Ectodermal cell (in vitro differentiated cells): ENCODE measurements around the gene HEATR9.

ENCODE experiments used
- H3K27ac ChIP-seq: 2 replicates; pipeline ENCODE4 v1.7.0; 2013; ENCODE audit warnings: mild to moderate bottlenecking, low read depth, low read length; ENCODE audit not compliant: insufficient read depth, poor library complexity, severe bottlenecking
- H3K27me3 ChIP-seq: 2 replicates; pipeline ENCODE4 v1.7.0; 2013; ENCODE audit warnings: mild to moderate bottlenecking, low read length; ENCODE audit not compliant: insufficient read depth, control insufficient read depth, poor library complexity, severe bottlenecking
- H3K36me3 ChIP-seq: one replicate; pipeline ENCODE4 v1.7.0; 2013; ENCODE audit warnings: low read length; ENCODE audit not compliant: control insufficient read depth, insufficient read depth
- H3K4me1 ChIP-seq: one replicate; pipeline ENCODE4 v1.7.0; 2013; ENCODE audit warnings: low read length; ENCODE audit not compliant: control insufficient read depth, insufficient read depth
- H3K4me3 ChIP-seq: 2 replicates; pipeline ENCODE4 v1.7.0; 2013; ENCODE audit warnings: low read depth, low read length, control low read depth; ENCODE audit not compliant: insufficient read depth
- H3K9me3 ChIP-seq: 2 replicates; pipeline ENCODE4 v1.7.0; 2013; ENCODE audit warnings: mild to moderate bottlenecking, low read length, moderate library complexity; ENCODE audit not compliant: control insufficient read depth
- WGBS, 2 experiments: methylation state at CpG; one replicate each; pipeline ENCODE4 v1.1.7; 2013; ENCODE audit warnings: missing lambda C conversion rate in 2 of 2; 5-methylcytosine and 5-hydroxymethylcytosine counted together

Gene HEATR9

GRCh38 chr17:35894206-35894605 is 25.5 kb upstream of the HEATR9 start:
- 94 to 98% methylated on average over 7 of the region's 7 CpGs for WGBS, 2 experiments
- H3K27ac ChIP-seq: no peak overlapping the region
- no peaks in the 10 kb centered on the region for H3K4me1 ChIP-seq
- no peaks in the 10 kb centered on the region for H3K36me3 ChIP-seq
- H3K4me3 ChIP-seq: no peak overlapping the region
- no peaks in the 10 kb centered on the region for H3K9me3 ChIP-seq
- H3K27me3 ChIP-seq: no peaks in the 10 kb centered on the region

- H3K36me3 ChIP-seq: no peaks in the 10 kb centered on the region
- no peaks in the 10 kb centered on the region for H3K9me3 ChIP-seq
- 91 to 93% methylated on average over 4 of the region's 4 CpGs for WGBS, 2 experiments
- no peaks in the 10 kb centered on the region for H3K4me1 ChIP-seq
- no peak overlapping the region for H3K27ac ChIP-seq
- H3K4me3 ChIP-seq: no peak overlapping the region
- H3K27me3 ChIP-seq: no peaks in the 10 kb centered on the region
Measured at GRCh38 chr17:35893751-35894150, 25.1 kb upstream of the HEATR9 start.

- Histone ChIP-seq H3K36me3 (no peaks in the 10 kb centered on the region), H3K4me3 (no peak overlapping the region), H3K9me3 (no peaks in the 10 kb centered on the region), H3K27me3 (no peaks in the 10 kb centered on the region), H3K27ac (no peak overlapping the region), H3K4me1 (no peaks in the 10 kb centered on the region)
- WGBS, 2 experiments: 83 to 90% methylated on average over 5 to 6 of the region's 6 CpGs
Measured at GRCh38 chr17:35892091-35893035, 23.7 kb upstream of the HEATR9 start.

- Histone ChIP-seq H3K4me1 (no peaks in the 10 kb centered on the region), H3K4me3 (no peak overlapping the region), H3K9me3 (no peaks in the 10 kb centered on the region), H3K36me3 (no peaks in the 10 kb centered on the region), H3K27ac (no peak overlapping the region), H3K27me3 (no peaks in the 10 kb centered on the region)
- 90 to 95% methylated on average over 4 of the region's 4 CpGs for WGBS, 2 experiments
Measured at GRCh38 chr17:35891269-35891668, 22.6 kb upstream of the HEATR9 start.

- H3K36me3 ChIP-seq: no peaks in the 10 kb centered on the region
- no peak overlapping the region for H3K4me3 ChIP-seq
- no peak overlapping the region for H3K27ac ChIP-seq
- no peaks in the 10 kb centered on the region for H3K9me3 ChIP-seq
- no peaks in the 10 kb centered on the region for H3K27me3 ChIP-seq
- 73 to 83% methylated on average over 4 of the region's 4 CpGs for WGBS, 2 experiments
- H3K4me1 ChIP-seq: no peaks in the 10 kb centered on the region
Measured at GRCh38 chr17:35890774-35891155, 22.1 kb upstream of the HEATR9 start.

- H3K27ac ChIP-seq: no peak overlapping the region
- no peak overlapping the region for H3K4me3 ChIP-seq
- no peaks in the 10 kb centered on the region for H3K4me1 ChIP-seq
- H3K27me3 ChIP-seq: no peaks in the 10 kb centered on the region
- H3K9me3 ChIP-seq: no peaks in the 10 kb centered on the region
- WGBS, 2 experiments: 86 to 89% methylated on average over 2 of the region's 2 CpGs
- H3K36me3 ChIP-seq: no peaks in the 10 kb centered on the region
Measured at GRCh38 chr17:35889818-35890773, 21.4 kb upstream of the HEATR9 start.

- H3K4me3 ChIP-seq: no peak overlapping the region
- H3K9me3 ChIP-seq: no peaks in the 10 kb centered on the region
- no peaks in the 10 kb centered on the region for H3K4me1 ChIP-seq
- WGBS, 2 experiments: 96 to 100% methylated on average over 2 of the region's 2 CpGs
- H3K27ac ChIP-seq: no peak overlapping the region
- H3K36me3 ChIP-seq: no peaks in the 10 kb centered on the region
- H3K27me3 ChIP-seq: no peaks in the 10 kb centered on the region
Measured at GRCh38 chr17:35889241-35889640, 20.6 kb upstream of the HEATR9 start.

GRCh38 chr17:35879773-35880654 is 11.3 kb upstream of the HEATR9 start, which contains the start of gene CCL5:
TSS of gene CCL5 (minus strand) at chr17:35880360.
- Histone ChIP-seq H3K9me3 (no peaks in the 10 kb centered on the region), H3K4me1 (no peaks in the 10 kb centered on the region), H3K27me3 (no peaks in the 10 kb centered on the region), H3K4me3 (no peak within 1 kb of the TSS), H3K27ac (no peak within 1 kb of the TSS), H3K36me3 (no peaks in the 10 kb centered on the region)
- WGBS, 2 experiments: 89 to 90% methylated on average over 11 of the region's 11 CpGs

- no peaks in the 10 kb centered on the region for H3K4me1 ChIP-seq
- H3K36me3 ChIP-seq: no peaks in the 10 kb centered on the region
- H3K4me3 ChIP-seq: no peak overlapping the region
- H3K27ac ChIP-seq: no peak overlapping the region
- H3K27me3 ChIP-seq: no peaks in the 10 kb centered on the region
- 85 to 97% methylated on average over 4 of the region's 4 CpGs for WGBS, 2 experiments
- no peaks in the 10 kb centered on the region for H3K9me3 ChIP-seq
Measured at GRCh38 chr17:35878361-35878760, 9.7 kb upstream of the HEATR9 start.
